ENCODE results near the gene MAGI2. TPM values are rescaled to one million over a fixed set of nuclear protein-coding genes. Genes with fewer than 3 reads are reported as not detected.

The MAGI2 gene
- total and polyA plus RNA-seq, 2 donors (not counting 3 experiments of a cell fraction or from before 2014, with no cell fraction given), result 0.28 to 6.0 TPM

GRCh38 chr7:78714356-78714755 lies 739.1 kb downstream of the MAGI2 start:
- Histone ChIP-seq H3K9me1 (replicated peaks; ENCODE audit: control insufficient read depth, extremely low read depth, insufficient read depth, low read length) (no peaks in the 10 kb centered on the region), H3K4me2 (ENCODE audit: insufficient read depth, low read length) (no peak overlapping the region), H3K27ac (ENCODE audit: insufficient read depth, low read depth, low read length) (no peak overlapping the region), H3K27me3 (ENCODE audit: control insufficient read depth in 2 of 2, insufficient read depth in 2 of 2, low read length in 2 of 2) (no peaks in the 10 kb centered on the region), H3K9ac (replicated peaks; ENCODE audit: extremely low read depth, insufficient read depth, low read length) (no peak overlapping the region), H3K36me3 (ENCODE audit: control insufficient read depth in 2 of 2, extremely low read depth in 1 of 2, insufficient read depth in 2 of 2, low read length in 2 of 2) (no peaks in the 10 kb centered on the region), H4K20me1 (replicated peaks; ENCODE audit: control insufficient read depth, extremely low read depth, insufficient read depth, low read length) (no peaks in the 10 kb centered on the region), H2AFZ (ENCODE audit: low read depth, low read length) (no peak overlapping the region), H3K9me3 (replicated peaks; ENCODE audit: control insufficient read depth, insufficient read depth, low read length) (no peaks in the 10 kb centered on the region), H3K4me3 (replicated peaks in 1 of 3; ENCODE audit: insufficient read depth in 1 of 3, low read depth in 1 of 3, low read length in 3 of 3) (no peak overlapping the region), H3K4me1 (ENCODE audit: control insufficient read depth, extremely low read depth, insufficient read depth, low read length) (no peaks in the 10 kb centered on the region), H3K79me2 (ENCODE audit: control insufficient read depth, insufficient read depth, low read length) (no peaks in the 10 kb centered on the region)
- TF ChIP-seq GATA2 (IDR thresholded peaks at IDR 0.05; ENCODE audit: insufficient read depth, insufficient read length, low read depth, low read length), result no peak
- FAIRE-seq, result no peak
- no peak for DNase-seq (ENCODE audit: low read depth, low spot score)
- intact Hi-C loops (cut with micrococcal nuclease) (no loop called here), dilution Hi-C loops (cut with MboI; ENCODE audit: extremely low pct_ligation_motif_present, low sequenced_read_pairs) (no loop called here)
- CTCF ChIA-PET, result interaction anchor here (1.0 to 1.5 kb wide), 2 partner anchors 11 to 13 kb away, joined by 3 to 8 read pairs; no protein-coding TSS in a partner anchor
- POLR2A ChIA-PET, result no interaction called here
- BruUV-seq (replicated peaks), result no TSS peak

- no peak overlapping the region for H2AFZ ChIP-seq (ENCODE audit: low read depth, low read length)
- FAIRE-seq, result no peak
- no peak overlapping the region for H3K9ac ChIP-seq (replicated peaks; ENCODE audit: extremely low read depth, insufficient read depth, low read length)
- no peak for TF ChIP-seq EZH2 (IDR thresholded peaks at IDR 0.05; ENCODE audit: borderline replicate concordance, low read depth, low read length, severe bottlenecking)
- intact Hi-C loops (cut with micrococcal nuclease), result no loop called here
- H3K27me3 ChIP-seq (ENCODE audit: control insufficient read depth in 2 of 2, insufficient read depth in 2 of 2, low read length in 2 of 2), result no peaks in the 10 kb centered on the region
- no peak for DNase-seq (ENCODE audit: low read depth, low spot score)
- BruUV-seq (replicated peaks), result no TSS peak
- no peaks in the 10 kb centered on the region for H3K9me1 ChIP-seq (replicated peaks; ENCODE audit: control insufficient read depth, extremely low read depth, insufficient read depth, low read length)
- H3K9me3 ChIP-seq (replicated peaks; ENCODE audit: control insufficient read depth, insufficient read depth, low read length), result no peaks in the 10 kb centered on the region
- H3K4me1 ChIP-seq (ENCODE audit: control insufficient read depth, extremely low read depth, insufficient read depth, low read length), result no peaks in the 10 kb centered on the region
- CTCF ChIA-PET, result no interaction called here
- dilution Hi-C loops (cut with MboI; ENCODE audit: extremely low pct_ligation_motif_present, low sequenced_read_pairs), result no loop called here
- no peak overlapping the region for H3K4me3 ChIP-seq (replicated peaks in 1 of 3; ENCODE audit: insufficient read depth in 1 of 3, low read depth in 1 of 3, low read length in 3 of 3)
- no peaks in the 10 kb centered on the region for H4K20me1 ChIP-seq (replicated peaks; ENCODE audit: control insufficient read depth, extremely low read depth, insufficient read depth, low read length)
- POLR2A ChIA-PET, result no interaction called here
- H3K36me3 ChIP-seq (ENCODE audit: control insufficient read depth in 2 of 2, extremely low read depth in 1 of 2, insufficient read depth in 2 of 2, low read length in 2 of 2), result no peaks in the 10 kb centered on the region
- no peak overlapping the region for H3K27ac ChIP-seq (ENCODE audit: insufficient read depth, low read depth, low read length)
- H3K79me2 ChIP-seq (ENCODE audit: control insufficient read depth, insufficient read depth, low read length), result no peaks in the 10 kb centered on the region
- H3K4me2 ChIP-seq (ENCODE audit: insufficient read depth, low read length), result no peak overlapping the region
Measured at GRCh38 chr7:78712111-78712510, 741.4 kb downstream of the MAGI2 start.
